Measurements from ENCODE around the gene LRRC28.
"Not testable (repeated sequence)": the region's sequence is repeated elsewhere in the genome, so short reads cannot be mapped to it uniquely, and the experiment has no call there.

LRRC28 gene

GRCh38 chr15:99396375-99396774, 145.1 kb downstream of the LRRC28 start:
- DNase-seq (ENCODE audit: low read depth) = no peak

- DNase-seq (ENCODE audit: low read depth) = no peak
These were observed 147.8 kb downstream of the LRRC28 start for GRCh38 chr15:99399061-99399460.

GRCh38 chr15:99399618-99400017, 148.3 kb downstream of the LRRC28 start:
- no peak for DNase-seq (ENCODE audit: low read depth)

- DNase-seq (ENCODE audit: low read depth) = not testable (repeated sequence)
These were observed 149.9 kb downstream of the LRRC28 start for GRCh38 chr15:99401216-99401615.

GRCh38 chr15:99402014-99402729, 150.9 kb downstream of the LRRC28 start:
- no peak for DNase-seq (ENCODE audit: low read depth)

- no peak for DNase-seq (ENCODE audit: low read depth)
These were observed 152.3 kb downstream of the LRRC28 start for GRCh38 chr15:99403597-99403996.

- DNase-seq (ENCODE audit: low read depth) = no peak
These were observed 153.2 kb downstream of the LRRC28 start for GRCh38 chr15:99404454-99404853.

GRCh38 chr15:99406120-99406519, 154.8 kb downstream of the LRRC28 start:
- DNase-seq (ENCODE audit: low read depth) = no peak

- no peak for DNase-seq (ENCODE audit: low read depth)
These were observed 155.6 kb downstream of the LRRC28 start for GRCh38 chr15:99406716-99407487.

- DNase-seq (ENCODE audit: low read depth) = no peak
These were observed 156.4 kb downstream of the LRRC28 start for GRCh38 chr15:99407716-99408115.

GRCh38 chr15:99408236-99409096, 157.2 kb downstream of the LRRC28 start:
- DNase-seq (ENCODE audit: low read depth) = no peak

- DNase-seq (ENCODE audit: low read depth) = no peak
These were observed 157.8 kb downstream of the LRRC28 start for GRCh38 chr15:99409097-99409473.

GRCh38 chr15:99409560-99409959, 158.3 kb downstream of the LRRC28 start:
- no peak for DNase-seq (ENCODE audit: low read depth)

- no peak for DNase-seq (ENCODE audit: low read depth)
These were observed 159.2 kb downstream of the LRRC28 start for GRCh38 chr15:99410477-99410876.

- DNase-seq (ENCODE audit: low read depth) = no peak
These were observed 160.0 kb downstream of the LRRC28 start for GRCh38 chr15:99411234-99411633.

GRCh38 chr15:99412082-99412481, 160.8 kb downstream of the LRRC28 start:
- no peak for DNase-seq (ENCODE audit: low read depth)

- no peak for DNase-seq (ENCODE audit: low read depth)
These were observed 161.3 kb downstream of the LRRC28 start for GRCh38 chr15:99412626-99413025.

GRCh38 chr15:99413955-99414754, 162.9 kb downstream of the LRRC28 start:
- DNase-seq (ENCODE audit: low read depth) = no peak

GRCh38 chr15:99414755-99415731, 163.8 kb downstream of the LRRC28 start:
- no peak for DNase-seq (ENCODE audit: low read depth)
